ENCODE data around the gene FCRL2.
"Not testable (repeated sequence)": the region's sequence is repeated elsewhere in the genome, so short reads cannot be mapped to it uniquely, and the experiment has no call there.

Gene FCRL2

DNA sequence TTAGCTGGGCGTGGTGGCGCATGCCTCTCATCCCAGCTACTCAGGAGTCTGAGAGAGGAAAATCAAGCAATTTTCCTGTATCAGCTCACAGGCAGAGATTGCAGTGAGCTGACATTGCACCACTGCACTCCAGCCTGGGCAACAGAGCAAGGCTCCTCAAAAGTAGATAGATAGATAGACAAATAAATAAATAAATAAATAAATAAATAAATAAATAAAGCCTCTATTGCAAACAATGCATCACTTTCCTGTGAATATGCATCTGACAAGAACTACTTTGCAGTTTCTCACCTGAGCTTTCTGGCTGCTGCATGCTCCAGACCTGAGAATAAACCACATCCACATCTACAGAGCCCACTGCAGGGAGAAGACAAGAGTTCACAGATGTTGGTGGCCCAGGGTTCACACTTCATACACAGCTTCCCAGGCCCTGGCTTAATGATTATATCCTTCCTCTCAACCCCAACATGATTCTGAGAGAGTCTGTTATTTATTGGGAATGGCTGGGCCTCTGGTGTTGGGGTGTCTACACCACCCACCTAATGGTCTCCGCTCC is 28.6 kb downstream of the FCRL2 start:
- TF ChIP-seq, protein P1, sequence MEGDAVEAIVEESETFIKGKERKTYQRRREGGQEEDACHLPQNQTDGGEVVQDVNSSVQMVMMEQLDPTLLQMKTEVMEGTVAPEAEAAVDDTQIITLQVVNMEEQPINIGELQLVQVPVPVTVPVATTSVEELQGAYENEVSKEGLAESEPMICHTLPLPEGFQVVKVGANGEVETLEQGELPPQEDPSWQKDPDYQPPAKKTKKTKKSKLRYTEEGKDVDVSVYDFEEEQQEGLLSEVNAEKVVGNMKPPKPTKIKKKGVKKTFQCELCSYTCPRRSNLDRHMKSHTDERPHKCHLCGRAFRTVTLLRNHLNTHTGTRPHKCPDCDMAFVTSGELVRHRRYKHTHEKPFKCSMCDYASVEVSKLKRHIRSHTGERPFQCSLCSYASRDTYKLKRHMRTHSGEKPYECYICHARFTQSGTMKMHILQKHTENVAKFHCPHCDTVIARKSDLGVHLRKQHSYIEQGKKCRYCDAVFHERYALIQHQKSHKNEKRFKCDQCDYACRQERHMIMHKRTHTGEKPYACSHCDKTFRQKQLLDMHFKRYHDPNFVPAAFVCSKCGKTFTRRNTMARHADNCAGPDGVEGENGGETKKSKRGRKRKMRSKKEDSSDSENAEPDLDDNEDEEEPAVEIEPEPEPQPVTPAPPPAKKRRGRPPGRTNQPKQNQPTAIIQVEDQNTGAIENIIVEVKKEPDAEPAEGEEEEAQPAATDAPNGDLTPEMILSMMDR (IDR thresholded peaks at IDR 0.05; ENCODE audit: unreplicated experiment in 3 of 3): no peak
- H3K4me1 Mint-ChIP-seq: no peaks in the 10 kb centered on the region
- H3K27me3 Mint-ChIP-seq (ENCODE audit: low read depth): no peaks in the 10 kb centered on the region
- H3K4me3 Mint-ChIP-seq: no peak overlapping the region
- H3K9me3 Mint-ChIP-seq: no peaks in the 10 kb centered on the region
- H3K36me3 Mint-ChIP-seq (ENCODE audit: low read depth): no peaks in the 10 kb centered on the region
- no peak overlapping the region for H3K27ac Mint-ChIP-seq

DNA sequence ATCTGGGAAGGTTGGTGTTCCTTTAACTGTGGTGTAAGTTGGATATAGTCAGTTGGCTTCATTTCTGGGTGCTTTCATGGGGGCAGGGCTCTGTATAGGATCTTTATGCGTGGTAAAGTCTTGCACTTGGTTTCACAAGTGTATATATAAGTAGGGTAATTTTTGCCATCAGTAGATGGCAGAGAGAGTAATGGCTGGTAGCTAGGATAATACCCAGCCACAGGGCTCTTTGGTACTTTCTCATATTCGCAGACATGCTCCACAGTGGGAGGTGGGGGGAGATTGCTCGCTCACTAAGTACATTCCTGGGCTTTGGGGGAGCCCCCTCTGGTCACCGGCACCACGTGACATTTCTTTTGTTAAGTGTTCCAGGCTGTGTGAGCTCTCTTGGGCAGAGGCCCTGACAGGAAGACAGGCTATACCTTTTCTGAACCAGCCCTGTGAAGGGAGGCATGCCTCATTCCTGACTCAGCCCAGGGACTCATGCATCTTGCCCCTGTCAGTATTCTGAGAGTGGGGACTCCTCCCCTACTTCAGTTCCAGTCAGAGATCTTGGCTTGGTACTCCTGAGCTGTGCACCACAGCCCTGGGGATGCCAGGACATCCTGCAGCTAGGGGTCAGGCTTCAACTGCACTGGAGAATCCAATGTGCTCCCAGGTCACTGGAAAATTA is 37.6 kb downstream of the FCRL2 start:
- H3K9me3 Mint-ChIP-seq: no peaks in the 10 kb centered on the region
- H3K36me3 Mint-ChIP-seq (ENCODE audit: low read depth): no peaks in the 10 kb centered on the region
- H3K27me3 Mint-ChIP-seq (ENCODE audit: low read depth): no peaks in the 10 kb centered on the region
- TF ChIP-seq, protein P1 (IDR thresholded peaks at IDR 0.05; ENCODE audit: unreplicated experiment in 3 of 3): no peak
- H3K27ac Mint-ChIP-seq: no peak overlapping the region
- H3K4me3 Mint-ChIP-seq: no peak overlapping the region
- no peaks in the 10 kb centered on the region for H3K4me1 Mint-ChIP-seq

DNA sequence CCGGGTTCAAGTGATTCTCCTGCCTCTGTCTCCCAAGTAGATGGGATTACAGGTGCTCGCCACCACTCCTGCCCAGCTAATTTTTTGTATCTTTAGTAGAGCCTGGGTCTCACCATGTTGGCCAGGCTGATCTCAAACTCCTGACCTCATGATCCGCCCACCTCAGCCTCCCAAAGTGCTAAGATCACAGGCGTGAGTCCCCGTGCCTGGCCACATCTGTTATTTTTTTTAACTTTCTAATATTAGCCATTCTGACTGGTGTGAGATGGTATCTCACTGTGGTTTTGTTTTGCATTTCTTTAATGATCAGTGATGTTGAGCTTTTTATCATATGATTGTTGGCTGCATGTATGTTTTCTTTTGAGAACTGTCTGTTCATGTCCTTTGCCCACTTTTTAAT is 40.9 kb downstream of the FCRL2 start:
- H3K36me3 Mint-ChIP-seq (ENCODE audit: low read depth); H3K27me3 Mint-ChIP-seq (ENCODE audit: low read depth): not testable (repeated sequence)

DNA sequence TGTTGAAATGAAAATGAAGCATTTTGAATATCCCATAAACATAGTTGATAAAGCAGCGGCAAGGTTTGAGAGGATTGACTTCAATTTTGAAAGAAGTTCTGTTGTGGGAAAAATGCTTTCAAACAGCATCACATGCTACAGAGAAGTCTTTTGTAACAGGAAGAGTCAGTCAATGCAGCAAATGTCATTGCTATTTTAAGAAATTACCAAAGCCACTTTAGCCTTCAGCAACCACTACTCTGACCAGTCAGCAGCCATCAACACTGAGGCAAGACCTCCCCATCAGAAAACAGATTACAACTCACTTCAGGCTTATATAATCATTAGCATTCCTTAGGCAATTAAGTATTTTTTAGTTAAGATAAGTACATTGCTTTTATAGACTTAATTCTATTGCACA is 42.6 kb downstream of the FCRL2 start:
- H3K9me3 Mint-ChIP-seq: no peaks in the 10 kb centered on the region
- H3K4me1 Mint-ChIP-seq: no peaks in the 10 kb centered on the region
- TF ChIP-seq, protein P1 (IDR thresholded peaks at IDR 0.05; ENCODE audit: unreplicated experiment in 3 of 3): no peak
- no peaks in the 10 kb centered on the region for H3K36me3 Mint-ChIP-seq (ENCODE audit: low read depth)
- H3K4me3 Mint-ChIP-seq: no peak overlapping the region
- no peak overlapping the region for H3K27ac Mint-ChIP-seq
- H3K27me3 Mint-ChIP-seq (ENCODE audit: low read depth): no peaks in the 10 kb centered on the region

More for the DNA sequence above, 40.9 kb downstream of the FCRL2 start:
- H3K4me1 Mint-ChIP-seq, H3K9me3 Mint-ChIP-seq, H3K4me3 Mint-ChIP-seq, H3K27ac Mint-ChIP-seq: not testable (repeated sequence)

DNA sequence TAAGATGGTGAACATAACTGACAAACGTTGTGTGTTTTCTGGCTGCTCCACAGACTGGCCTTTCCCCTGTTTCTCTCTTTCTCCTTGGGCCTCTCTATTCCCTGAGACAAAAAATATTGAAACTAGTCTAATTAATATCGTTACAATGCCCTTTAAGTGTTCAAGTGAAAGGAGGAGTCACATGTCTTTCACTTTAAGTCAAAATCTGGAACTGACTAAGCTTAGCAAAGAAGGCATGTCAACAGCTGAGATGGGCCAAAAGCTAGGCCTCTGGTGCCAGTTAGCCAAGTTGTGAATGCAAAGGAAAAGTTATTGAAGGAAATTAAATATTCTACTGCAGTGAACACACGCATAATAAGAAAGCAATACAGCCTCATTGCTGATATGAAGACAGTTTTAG is 44.2 kb downstream of the FCRL2 start:
- no peaks in the 10 kb centered on the region for H3K36me3 Mint-ChIP-seq (ENCODE audit: low read depth)
- H3K27ac Mint-ChIP-seq: no peak overlapping the region
- H3K27me3 Mint-ChIP-seq (ENCODE audit: low read depth): no peaks in the 10 kb centered on the region
- H3K4me3 Mint-ChIP-seq: no peak overlapping the region
- TF ChIP-seq, protein P1 (IDR thresholded peaks at IDR 0.05; ENCODE audit: unreplicated experiment in 3 of 3): no peak
- no peaks in the 10 kb centered on the region for H3K4me1 Mint-ChIP-seq
- H3K9me3 Mint-ChIP-seq: no peaks in the 10 kb centered on the region

DNA sequence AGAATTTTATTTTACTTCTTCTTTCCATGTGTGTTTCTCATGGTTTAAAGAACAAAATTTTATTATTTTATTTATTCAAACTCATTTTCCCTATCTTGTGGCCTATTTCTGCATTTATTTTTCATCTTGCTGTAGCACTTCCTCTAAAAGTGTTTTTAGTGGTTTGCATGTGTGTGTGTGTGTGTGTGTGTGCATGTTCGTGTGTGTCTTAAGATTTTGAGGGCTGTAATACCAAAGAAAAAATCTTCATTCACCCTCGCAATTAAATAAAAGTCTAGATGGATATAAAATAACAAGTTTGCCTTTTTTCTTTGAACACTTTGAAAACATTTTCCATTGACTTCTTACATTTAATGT is 51.7 kb downstream of the FCRL2 start:
- peaks cover 18% of the 10 kb centered on the region for H3K9me3 Mint-ChIP-seq

More for the DNA sequence above, 51.7 kb downstream of the FCRL2 start:
- H3K27ac Mint-ChIP-seq: no peak overlapping the region
- H3K36me3 Mint-ChIP-seq (ENCODE audit: low read depth): no peaks in the 10 kb centered on the region
- no peaks in the 10 kb centered on the region for H3K4me1 Mint-ChIP-seq
- TF ChIP-seq, protein P1 (IDR thresholded peaks at IDR 0.05; ENCODE audit: unreplicated experiment in 3 of 3): no peak
- no peak overlapping the region for H3K4me3 Mint-ChIP-seq
- no peaks in the 10 kb centered on the region for H3K27me3 Mint-ChIP-seq (ENCODE audit: low read depth)

All from nephron (organoid).